ENCODE data around the gene NKX2-1.

Gene NKX2-1

GRCh38 chr14:36509069-36509917, 10.7 kb downstream of the NKX2-1 start:
- no peak for TF ChIP-seq CTCF (IDR thresholded peaks at IDR 0.05; ENCODE audit: low read depth, low read length, missing control alignments)
- in situ Hi-C loops (cut with HindIII; ENCODE audit: low sequenced_read_pairs) = no loop called here
- no peak for DNase-seq (ENCODE audit: low read depth)
- H3K4me3 ChIP-seq (ENCODE audit: low read depth, low read length) = no peak overlapping the region

- TF ChIP-seq CTCF (IDR thresholded peaks at IDR 0.05; ENCODE audit: low read depth, low read length, missing control alignments) = no peak
- in situ Hi-C loops (cut with HindIII; ENCODE audit: low sequenced_read_pairs) = no loop called here
- H3K4me3 ChIP-seq (ENCODE audit: low read depth, low read length) = no peak overlapping the region
Measured at GRCh38 chr14:36508418-36509068, 11.5 kb downstream of the NKX2-1 start.

GRCh38 chr14:36507847-36508417, 12.1 kb downstream of the NKX2-1 start:
- H3K4me3 ChIP-seq (ENCODE audit: low read depth, low read length) = no peak overlapping the region
- in situ Hi-C loops (cut with HindIII; ENCODE audit: low sequenced_read_pairs) = no loop called here
- TF ChIP-seq CTCF (IDR thresholded peaks at IDR 0.05; ENCODE audit: low read depth, low read length, missing control alignments) = no peak
- no peak for DNase-seq (ENCODE audit: low read depth)

More at GRCh38 chr14:36508418-36509068, 11.5 kb downstream of the NKX2-1 start:
- no peak for DNase-seq (ENCODE audit: low read depth)

GRCh38 chr14:36506732-36507614, 13.1 kb downstream of the NKX2-1 start:
- DNase-seq (ENCODE audit: low read depth) = no peak
- no peak for TF ChIP-seq CTCF (IDR thresholded peaks at IDR 0.05; ENCODE audit: low read depth, low read length, missing control alignments)
- no peak overlapping the region for H3K4me3 ChIP-seq (ENCODE audit: low read depth, low read length)
- in situ Hi-C loops (cut with HindIII; ENCODE audit: low sequenced_read_pairs) = no loop called here

- H3K4me3 ChIP-seq (ENCODE audit: low read depth, low read length) = no peak overlapping the region
- TF ChIP-seq CTCF (IDR thresholded peaks at IDR 0.05; ENCODE audit: low read depth, low read length, missing control alignments) = no peak
- in situ Hi-C loops (cut with HindIII; ENCODE audit: low sequenced_read_pairs) = no loop called here
- no peak for DNase-seq (ENCODE audit: low read depth)
Measured at GRCh38 chr14:36505892-36506731, 13.9 kb downstream of the NKX2-1 start.

Data from astrocyte of the cerebellum (primary cell).